ENCODE results near the gene PDXK.

PDXK gene

DNA sequence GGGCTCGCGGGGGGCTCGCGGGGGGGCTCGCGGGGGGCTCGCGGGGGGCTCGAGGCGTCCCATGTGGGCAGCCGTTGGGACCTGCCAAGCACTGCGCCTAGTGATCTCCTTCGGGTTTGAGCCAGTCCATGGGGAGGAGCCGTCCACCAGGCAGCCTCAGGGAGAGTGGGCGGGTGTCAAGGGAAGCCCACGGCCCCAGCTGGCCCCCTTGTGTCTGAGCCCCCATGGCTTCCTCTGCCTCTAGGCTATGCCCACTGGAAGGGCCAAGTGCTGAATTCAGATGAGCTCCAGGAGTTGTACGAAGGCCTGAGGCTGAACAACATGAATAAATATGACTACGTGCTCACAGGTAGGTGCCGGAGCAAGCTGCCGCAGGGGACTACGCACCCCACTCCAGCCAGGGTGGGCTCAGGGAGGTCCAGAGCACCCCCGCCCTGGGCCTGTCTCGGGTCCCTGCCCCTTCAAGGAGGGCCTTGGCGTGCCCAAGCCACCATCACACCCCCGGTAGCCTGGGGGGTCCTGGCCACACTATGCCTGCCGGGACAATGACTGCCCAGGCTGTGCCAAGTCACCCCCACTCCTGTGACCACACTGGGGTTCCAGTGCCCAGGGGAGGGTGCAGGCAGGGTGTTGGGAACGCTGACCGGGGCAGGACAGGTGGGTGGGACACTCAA, 22.6 kb downstream of the PDXK start:
- no peak for DNase-seq (ENCODE audit: low read depth, low spot score)

DNA sequence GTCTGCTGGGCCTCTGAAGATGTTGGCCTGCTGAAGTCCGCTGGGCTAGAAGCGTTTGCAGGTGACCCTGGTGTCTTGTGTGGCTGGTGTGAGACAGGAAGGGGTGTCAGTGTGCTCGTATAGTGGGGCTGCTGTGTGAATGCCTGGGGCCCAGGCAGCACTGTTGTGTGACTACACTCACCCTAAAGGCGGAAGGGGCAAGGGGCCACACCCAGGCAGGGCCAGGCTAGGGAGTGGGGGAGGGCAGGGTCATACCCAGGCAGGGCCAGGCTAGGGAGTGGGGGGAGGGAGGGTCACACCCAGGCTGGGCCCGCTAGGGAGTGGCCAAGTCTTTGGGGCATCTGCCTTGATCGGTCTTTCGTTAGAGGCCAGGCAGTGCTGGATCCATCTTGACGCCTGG, 25.0 kb downstream of the PDXK start:
- DNase-seq (ENCODE audit: low read depth, low spot score) = no peak

DNA sequence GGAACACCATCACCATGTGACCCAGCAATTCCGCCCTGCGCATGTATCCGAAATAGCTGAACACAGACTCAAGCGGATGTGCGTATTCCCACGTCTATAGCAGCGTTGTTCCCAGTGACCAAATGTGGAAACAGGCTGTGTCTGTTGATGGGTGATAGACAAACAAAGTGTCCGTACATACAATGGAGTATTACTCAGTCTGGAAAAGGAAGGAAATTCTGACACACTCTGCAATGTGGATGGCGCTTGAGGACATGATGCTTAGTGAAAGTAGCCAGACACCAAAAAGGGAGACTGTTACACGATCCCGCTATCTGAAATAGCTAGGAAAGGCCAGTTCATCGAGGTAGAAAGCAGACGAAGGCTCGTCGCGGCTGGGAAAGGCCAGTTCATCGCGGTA, 25.8 kb downstream of the PDXK start:
- DNase-seq (ENCODE audit: low read depth, low spot score) = no peak

DNA sequence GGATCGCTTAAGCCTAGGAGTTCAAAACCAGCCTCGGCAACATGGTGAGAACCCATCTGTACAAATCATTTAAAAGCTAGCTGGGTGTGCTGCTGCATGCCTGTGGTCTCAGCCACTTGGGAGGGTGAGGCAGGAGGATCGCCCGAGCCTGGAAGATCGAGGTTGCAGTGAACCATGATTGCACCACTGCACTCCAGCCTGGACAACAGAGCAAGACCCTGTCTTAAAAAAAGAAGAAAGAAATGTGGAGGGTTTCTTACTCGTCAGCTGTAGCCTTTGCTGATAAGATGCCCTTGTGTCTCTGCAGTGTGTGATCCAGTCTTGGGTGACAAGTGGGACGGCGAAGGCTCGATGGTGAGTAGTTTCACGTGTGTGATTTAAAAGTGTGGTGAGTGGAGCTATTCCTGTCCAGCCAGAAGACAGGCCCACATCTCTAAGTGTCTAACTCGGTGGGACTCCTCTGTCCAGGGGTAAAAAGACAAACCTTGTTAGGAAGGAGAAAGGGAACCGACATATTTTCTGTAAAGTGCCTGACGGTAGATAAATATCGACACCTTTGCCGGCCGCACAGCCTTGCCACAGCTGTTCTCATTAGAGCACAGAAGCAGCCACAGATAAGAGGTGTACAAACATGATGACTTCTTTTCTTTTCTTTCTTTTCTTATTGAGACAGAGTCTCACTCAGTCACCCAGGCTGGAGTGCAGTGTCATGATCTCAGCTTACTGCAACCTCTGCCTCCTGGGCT, 27.0 kb downstream of the PDXK start:
- DNase-seq (ENCODE audit: low read depth, low spot score) = no peak

DNA sequence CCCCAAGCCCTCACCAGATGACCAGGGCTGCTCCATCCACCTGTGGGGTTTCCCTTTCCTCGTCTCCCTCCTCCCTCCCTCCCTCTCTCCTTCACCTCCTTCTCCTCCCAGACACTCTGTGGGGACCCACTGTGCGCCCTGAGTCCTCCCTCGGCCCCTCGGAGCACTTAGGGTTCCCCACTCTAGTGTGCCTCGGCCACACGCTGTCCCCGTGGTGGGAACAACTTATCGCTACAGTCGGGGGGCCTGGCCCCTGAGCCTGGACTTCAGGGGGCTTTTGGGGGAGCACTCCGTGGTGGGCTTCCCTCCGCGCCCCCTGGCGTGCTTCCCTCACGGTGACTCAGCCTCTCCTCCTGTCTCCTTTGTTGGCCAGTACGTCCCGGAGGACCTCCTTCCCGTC, 29.7 kb downstream of the PDXK start:
- DNase-seq (ENCODE audit: low read depth, low spot score) = no peak

- no peak for DNase-seq (ENCODE audit: low read depth, low spot score)
Observed at GRCh38 chr21:43749651-43750262, 30.8 kb downstream of the PDXK start.

- DNase-seq (ENCODE audit: low read depth, low spot score) = no peak
Observed at GRCh38 chr21:43750339-43751033, 31.6 kb downstream of the PDXK start.

GRCh38 chr21:43751955-43752591, 33.1 kb downstream of the PDXK start:
- DNase-seq (ENCODE audit: low read depth, low spot score) = no peak

GRCh38 chr21:43752758-43753438, 34.0 kb downstream of the PDXK start:
- DNase-seq (ENCODE audit: low read depth, low spot score) = no peak

- DNase-seq (ENCODE audit: low read depth, low spot score) = no peak
Observed at GRCh38 chr21:43753439-43753799, 34.5 kb downstream of the PDXK start.

DNA sequence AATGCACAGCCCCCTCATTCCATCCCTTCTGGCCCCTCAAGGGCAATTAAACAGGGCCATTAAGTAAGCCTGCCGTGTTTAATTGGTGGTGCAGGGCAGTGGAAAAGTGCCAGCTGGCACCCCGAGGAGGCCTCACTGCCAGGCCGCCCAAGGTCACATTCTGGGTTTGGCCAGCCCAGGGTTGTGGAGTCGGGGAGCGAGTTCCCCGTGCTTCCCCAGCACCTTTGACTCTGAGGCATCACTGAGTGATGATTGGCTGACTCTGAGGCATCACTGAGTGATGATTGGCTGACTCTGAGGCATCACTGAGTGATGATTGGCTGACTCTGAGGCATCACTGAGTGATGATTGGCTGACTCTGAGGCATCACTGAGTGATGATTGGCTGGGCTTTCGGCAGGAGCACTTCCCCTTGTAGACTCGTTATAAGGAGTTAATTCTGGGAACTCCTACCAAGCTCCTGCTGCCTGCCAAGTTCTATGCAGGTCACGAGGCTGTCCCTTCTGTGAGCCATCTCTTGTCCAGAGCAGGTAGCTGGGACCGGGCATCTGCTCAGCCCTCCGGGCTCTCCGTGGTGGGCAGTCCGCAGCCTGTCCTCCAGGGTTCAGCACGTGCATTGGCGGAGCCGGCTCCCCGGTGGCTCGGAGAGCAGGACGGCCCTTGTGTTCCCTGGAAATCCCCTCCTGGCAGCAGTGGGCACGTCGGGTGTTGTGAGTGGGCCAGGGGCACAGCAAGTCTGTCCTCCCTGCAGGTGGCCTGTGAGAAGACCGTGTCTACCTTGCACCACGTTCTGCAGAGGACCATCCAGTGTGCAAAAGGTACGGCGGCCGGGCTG, 36.2 kb downstream of the PDXK start:
- no peak for DNase-seq (ENCODE audit: low read depth, low spot score)

- no peak for DNase-seq (ENCODE audit: low read depth, low spot score)
Observed at GRCh38 chr21:43755820-43756594, 37.1 kb downstream of the PDXK start.

- no peak for DNase-seq (ENCODE audit: low read depth, low spot score)
Observed at GRCh38 chr21:43757601-43758000, 38.7 kb downstream of the PDXK start.

DNA sequence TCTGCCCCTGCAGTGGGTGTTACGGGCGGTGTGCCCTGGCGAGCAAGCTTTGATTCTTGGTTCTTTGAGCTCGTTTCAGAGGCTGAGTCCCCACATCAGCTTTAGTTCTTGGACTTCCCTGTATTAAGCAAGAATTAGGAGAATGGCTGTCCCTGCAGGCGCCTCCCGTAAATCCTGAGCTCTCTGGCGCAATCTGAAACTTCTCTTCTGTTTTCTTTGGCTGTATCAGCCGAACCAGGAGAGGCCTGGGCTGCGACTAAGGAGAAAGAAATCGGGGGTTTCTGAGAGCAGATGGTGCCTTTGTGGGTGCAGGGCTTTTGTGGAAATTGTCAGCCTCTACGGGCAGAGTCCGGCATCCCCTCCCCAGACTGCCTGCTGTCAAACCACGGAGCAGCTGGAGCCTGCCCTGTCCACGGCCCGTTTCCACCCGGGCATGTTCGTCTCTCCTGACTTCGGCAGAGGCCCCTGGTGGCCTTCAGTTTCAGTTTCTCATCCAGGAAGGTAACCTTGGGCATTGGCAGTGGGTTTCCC, 39.2 kb downstream of the PDXK start:
- DNase-seq (ENCODE audit: low read depth, low spot score) = no peak

- DNase-seq (ENCODE audit: low read depth, low spot score) = no peak
Observed at GRCh38 chr21:43758811-43759210, 39.9 kb downstream of the PDXK start.

DNA sequence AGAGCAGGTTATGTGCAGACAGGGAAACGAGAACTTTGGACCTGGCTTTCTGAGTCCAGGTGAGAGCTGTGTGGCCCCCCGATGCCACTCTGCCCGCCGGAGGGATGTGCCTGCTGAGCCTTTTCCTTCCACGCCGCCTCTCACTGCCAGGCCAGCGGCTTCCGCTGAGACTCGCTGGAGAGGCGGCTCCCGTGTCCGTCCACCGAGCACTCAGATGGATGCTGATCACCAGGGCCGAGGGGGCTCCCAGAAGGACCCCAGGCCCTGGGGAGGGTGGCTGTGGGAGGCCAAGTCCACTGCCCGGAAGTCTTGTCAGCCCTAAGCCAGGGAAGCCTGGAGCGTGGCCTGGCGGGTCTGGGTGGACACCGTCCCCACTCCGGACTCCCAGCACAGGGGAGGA, 40.7 kb downstream of the PDXK start:
- no peak for DNase-seq (ENCODE audit: low read depth, low spot score)

- DNase-seq (ENCODE audit: low read depth, low spot score) = no peak
Observed at GRCh38 chr21:43760391-43760958, 41.5 kb downstream of the PDXK start.

- no peak for DNase-seq (ENCODE audit: low read depth, low spot score)
Observed at GRCh38 chr21:43761886-43762285, 43.0 kb downstream of the PDXK start.
